ENCODE measurements around the gene USP13.

The USP13 gene

GRCh38 chr3:179788996-179789395 lies 136.2 kb downstream of the USP13 start:
- DNase-seq (ENCODE audit: low read depth in 2 of 2): no peak

GRCh38 chr3:179791793-179792192 lies 139.0 kb downstream of the USP13 start:
- DNase-seq (ENCODE audit: low read depth in 2 of 2): no peak

DNA sequence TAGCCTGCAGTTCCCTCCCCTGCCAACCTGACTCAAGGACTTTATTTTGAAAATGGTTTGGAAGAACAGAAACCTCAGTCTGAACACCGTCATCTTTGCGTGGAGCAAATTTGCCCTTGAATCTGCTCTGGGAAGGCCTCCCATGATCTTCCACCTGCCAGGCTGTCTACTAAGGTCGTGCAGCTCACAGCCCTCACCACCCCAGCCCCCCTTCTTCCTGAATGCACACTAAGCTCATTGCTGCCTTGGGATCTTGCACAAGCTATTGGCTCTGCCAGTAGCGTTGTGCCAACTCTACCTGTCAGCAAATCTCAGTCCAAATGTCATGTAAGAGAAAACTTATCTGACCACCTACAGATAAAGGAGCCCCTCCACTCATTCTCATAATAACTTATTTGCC lies 141.5 kb downstream of the USP13 start:
- DNase-seq (ENCODE audit: low read depth in 2 of 2): no peak

DNA sequence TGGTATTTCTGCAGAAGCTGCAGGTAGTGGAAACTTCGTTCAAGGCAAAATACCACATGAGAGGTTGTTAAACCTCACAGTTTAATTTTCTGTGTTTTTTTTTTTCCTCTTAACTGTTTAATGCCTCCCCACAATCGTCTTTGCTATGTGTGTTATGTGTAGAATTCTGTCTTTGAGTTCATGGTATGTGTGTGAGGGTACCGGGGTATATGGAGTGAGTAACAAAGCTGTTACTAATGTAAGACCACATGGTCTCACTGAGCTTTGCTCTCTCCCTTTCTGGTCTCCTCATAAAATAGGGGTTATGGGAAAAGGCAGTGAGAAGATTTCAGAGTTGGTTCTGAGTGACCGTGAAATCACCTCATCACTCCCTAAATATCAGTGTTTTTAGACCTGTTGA lies 143.6 kb downstream of the USP13 start:
- no peak for DNase-seq (ENCODE audit: low read depth in 2 of 2)

GRCh38 chr3:179797192-179797591 lies 144.4 kb downstream of the USP13 start:
- no peak for DNase-seq (ENCODE audit: low read depth in 2 of 2)

GRCh38 chr3:179801263-179801662 lies 148.4 kb downstream of the USP13 start:
- no peak for DNase-seq (ENCODE audit: low read depth in 2 of 2)

GRCh38 chr3:179801856-179802255 lies 149.0 kb downstream of the USP13 start:
- no peak for DNase-seq (ENCODE audit: low read depth in 2 of 2)

- DNase-seq (ENCODE audit: low read depth in 2 of 2): no peak
Measured at GRCh38 chr3:179806177-179806576, 153.3 kb downstream of the USP13 start.

DNA sequence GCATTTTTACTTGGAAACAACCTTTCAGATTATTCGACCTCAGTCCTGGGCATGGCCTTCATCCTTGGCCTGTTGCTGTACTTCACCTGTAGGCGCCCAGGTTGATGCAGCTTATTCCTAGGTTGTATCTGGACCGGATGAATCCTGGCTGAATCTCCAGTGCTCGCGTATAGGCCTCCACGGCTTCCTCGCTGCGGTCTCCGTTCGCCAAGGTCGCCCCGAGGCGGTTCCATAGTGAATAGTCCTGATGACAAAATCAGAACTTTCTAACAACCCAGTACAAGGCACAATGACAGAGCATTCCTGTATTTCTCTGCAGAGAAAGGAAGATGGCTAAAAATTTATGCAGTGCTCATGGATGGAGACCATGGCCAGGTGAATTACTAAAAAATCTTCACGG lies 154.7 kb downstream of the USP13 start:
- no peak for DNase-seq (ENCODE audit: low read depth in 2 of 2)

- DNase-seq (ENCODE audit: low read depth in 2 of 2): no peak
Measured at GRCh38 chr3:179809639-179810038, 156.8 kb downstream of the USP13 start.

- no peak for DNase-seq (ENCODE audit: low read depth in 2 of 2)
Measured at GRCh38 chr3:179811321-179812095, 158.7 kb downstream of the USP13 start.

DNA sequence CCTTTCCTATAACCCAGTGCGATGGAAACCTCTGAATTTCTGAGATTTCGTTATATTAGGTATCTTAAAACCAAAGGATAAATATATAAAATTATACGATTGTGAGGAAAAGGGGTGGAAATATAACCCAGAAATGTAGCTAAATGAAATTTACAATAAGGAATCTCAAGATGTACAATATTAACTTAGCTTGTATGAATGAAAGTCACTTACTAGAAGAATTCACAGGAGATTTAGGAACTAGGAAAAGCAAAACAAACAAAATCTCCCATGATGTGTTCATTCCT lies 159.2 kb downstream of the USP13 start:
- DNase-seq (ENCODE audit: low read depth in 2 of 2): no peak

GRCh38 chr3:179819379-179819778 lies 166.5 kb downstream of the USP13 start:
- no peak for DNase-seq (ENCODE audit: low read depth in 2 of 2)

GRCh38 chr3:179822296-179822695 lies 169.5 kb downstream of the USP13 start:
- DNase-seq (ENCODE audit: low read depth in 2 of 2): no peak

DNA sequence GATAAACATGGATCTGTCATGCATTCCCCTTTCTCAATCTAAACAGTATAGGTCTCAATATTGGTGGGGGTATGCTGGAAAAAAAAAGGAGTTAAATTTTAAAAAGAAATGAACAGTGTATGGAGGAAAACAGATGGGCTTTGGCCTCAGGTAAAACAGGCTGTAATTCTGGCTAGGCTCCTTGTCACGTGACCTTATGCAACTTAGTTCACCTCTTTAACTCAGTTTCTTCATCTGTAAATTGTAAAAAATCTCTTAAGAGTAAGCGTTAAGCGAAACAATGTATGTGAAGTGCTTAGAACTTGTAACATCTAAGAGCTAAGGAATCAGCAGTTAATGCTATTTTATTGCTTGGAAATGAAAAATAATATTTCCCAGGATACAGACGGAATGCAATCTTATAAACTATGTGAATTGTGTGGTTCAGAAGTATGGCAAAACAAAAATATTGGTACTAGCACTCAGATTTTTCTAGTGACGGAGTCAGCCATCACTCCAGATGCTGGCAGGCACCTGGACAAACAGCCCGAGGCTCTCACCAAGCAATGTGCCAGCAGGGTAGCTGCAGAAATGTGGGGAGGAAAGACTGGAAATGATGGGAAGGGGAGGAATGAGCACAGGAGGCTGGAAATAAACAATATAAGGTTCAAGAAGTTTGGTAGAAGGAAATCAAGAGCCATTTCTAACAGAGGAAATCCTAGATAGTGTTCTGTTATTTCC lies 172.8 kb downstream of the USP13 start:
- DNase-seq (ENCODE audit: low read depth in 2 of 2): no peak

GRCh38 chr3:179826247-179826637 lies 173.4 kb downstream of the USP13 start:
- no peak for DNase-seq (ENCODE audit: low read depth in 2 of 2)

DNA sequence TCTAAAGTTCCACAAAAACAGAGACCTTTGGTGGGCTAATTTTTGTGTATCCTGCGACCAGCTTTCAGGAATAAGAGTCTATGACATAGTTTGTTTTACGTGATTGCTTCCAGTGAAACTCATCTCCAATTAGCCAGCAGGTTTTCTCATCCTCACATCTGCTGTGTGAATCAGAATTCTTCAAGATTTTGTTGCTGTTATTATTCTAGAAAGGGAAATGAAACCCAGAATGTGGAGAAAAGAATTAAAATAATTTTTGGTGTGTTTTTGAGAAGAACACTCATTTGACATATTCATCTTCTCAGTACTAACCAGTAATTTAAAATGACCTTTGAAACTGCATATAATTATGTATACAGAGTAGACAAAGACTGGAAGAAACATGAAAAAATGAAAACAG lies 175.9 kb downstream of the USP13 start:
- no peak for DNase-seq (ENCODE audit: low read depth in 2 of 2)

- no peak for DNase-seq (ENCODE audit: low read depth in 2 of 2)
Measured at GRCh38 chr3:179829401-179829800, 176.6 kb downstream of the USP13 start.

GRCh38 chr3:179832333-179832854 lies 179.6 kb downstream of the USP13 start:
- DNase-seq (ENCODE audit: low read depth in 2 of 2): no peak

- DNase-seq (ENCODE audit: low read depth in 2 of 2): no peak
Measured at GRCh38 chr3:179833294-179833693, 180.5 kb downstream of the USP13 start.

- DNase-seq (ENCODE audit: low read depth in 2 of 2): no peak
Measured at GRCh38 chr3:179837374-179837773, 184.5 kb downstream of the USP13 start.

Measured in stimulated activated CD8-positive, alpha-beta memory T cell treated with anti-CD3 and anti-CD28 coated beads, Interleukin-15, amount 100 ng/mL, for 48 hours (primary cell).